GM12874 (cell line): ENCODE data around the gene SCN2B.
A peak's percentile ranks its signal among the peaks of the same experiment; 100 is the strongest.

Source experiments
- CTCF ChIP-seq: IDR thresholded peaks from 2 replicates; pipeline ENCODE4 v1.5.1; 2011; ENCODE audit warnings: low read depth, mild to moderate bottlenecking, control low read depth, low read length, moderate library complexity; ENCODE audit not compliant: insufficient read depth

The SCN2B gene

GRCh38 chr11:118148240-118148639 is 28.2 kb downstream of the SCN2B start:
- TF ChIP-seq CTCF, result no peak

- no peak for TF ChIP-seq CTCF
These were observed 28.9 kb downstream of the SCN2B start for GRCh38 chr11:118147502-118147901.

GRCh38 chr11:118146554-118146953 is 29.9 kb downstream of the SCN2B start:
- no peak for TF ChIP-seq CTCF

- peak; percentile 90 for TF ChIP-seq CTCF
These were observed 30.9 kb downstream of the SCN2B start for GRCh38 chr11:118145285-118146227.

- no peak for TF ChIP-seq CTCF
These were observed 31.9 kb downstream of the SCN2B start for GRCh38 chr11:118144301-118145268.

- no peak for TF ChIP-seq CTCF
These were observed 32.7 kb downstream of the SCN2B start for GRCh38 chr11:118143661-118144185.

- TF ChIP-seq CTCF, result no peak
These were observed 33.6 kb downstream of the SCN2B start for GRCh38 chr11:118142809-118143208.
